ENCODE data around the gene TBATA.

TBATA gene

GRCh38 chr10:70759781-70760180 is 25.4 kb downstream of the TBATA start:
- DNase-seq, result no peak

GRCh38 chr10:70758757-70759514 is 26.2 kb downstream of the TBATA start:
- DNase-seq, result peak; percentile 7

- DNase-seq, result no peak
Measured at GRCh38 chr10:70757856-70758255, 27.3 kb downstream of the TBATA start.

GRCh38 chr10:70756700-70757360 is 28.3 kb downstream of the TBATA start:
- DNase-seq, result no peak

GRCh38 chr10:70753841-70754621 is 31.1 kb downstream of the TBATA start:
- DNase-seq, result no peak

GRCh38 chr10:70753026-70753663 is 32.0 kb downstream of the TBATA start:
- no peak for DNase-seq

GRCh38 chr10:70752571-70752970 is 32.6 kb downstream of the TBATA start:
- DNase-seq, result no peak

- DNase-seq, result no peak
Measured at GRCh38 chr10:70751991-70752390, 33.2 kb downstream of the TBATA start.

GRCh38 chr10:70751356-70751755 is 33.8 kb downstream of the TBATA start:
- no peak for DNase-seq

GRCh38 chr10:70750156-70750703 is 34.9 kb downstream of the TBATA start:
- no peak for DNase-seq

GRCh38 chr10:70749756-70750155 is 35.4 kb downstream of the TBATA start:
- no peak for DNase-seq

GRCh38 chr10:70748801-70749573 is 36.2 kb downstream of the TBATA start:
- DNase-seq, result no peak

- no peak for DNase-seq
Measured at GRCh38 chr10:70748305-70748704, 36.9 kb downstream of the TBATA start.

GRCh38 chr10:70747192-70747965 is 37.8 kb downstream of the TBATA start:
- no peak for DNase-seq

GRCh38 chr10:70745555-70745954 is 39.6 kb downstream of the TBATA start:
- DNase-seq, result no peak

GRCh38 chr10:70744617-70745143 is 40.5 kb downstream of the TBATA start:
- DNase-seq, result no peak

GRCh38 chr10:70743879-70744278 is 41.3 kb downstream of the TBATA start:
- no peak for DNase-seq

- no peak for DNase-seq
Measured at GRCh38 chr10:70743430-70743788, 41.8 kb downstream of the TBATA start.

- DNase-seq, result no peak
Measured at GRCh38 chr10:70742537-70743429, 42.4 kb downstream of the TBATA start.

Measured in NCI-H524 treated with DMSO at 0.1 percent for 48 hours (cell line).